ENCODE data around the gene SKAP2.

SKAP2 gene

DNA sequence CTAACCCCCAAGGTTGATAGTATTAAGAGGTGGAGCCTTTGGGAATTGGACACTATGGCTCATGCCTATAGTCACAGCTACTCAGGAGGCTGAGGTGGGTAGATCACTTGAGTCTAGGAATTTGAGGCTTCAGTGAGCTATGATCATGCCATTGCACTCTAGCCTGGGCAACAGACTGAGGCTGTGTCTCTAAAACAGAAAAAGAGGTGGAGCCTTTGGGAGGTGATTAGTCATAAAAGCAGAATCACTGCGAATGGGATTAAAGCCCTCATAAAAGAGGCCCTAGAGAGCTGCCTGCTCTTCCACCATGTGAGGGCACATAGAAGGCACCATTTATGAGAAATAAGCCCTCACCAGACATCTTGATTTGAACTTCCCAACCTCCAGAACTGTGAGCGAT lies 81.9 kb downstream of the SKAP2 start:
- DNase-seq (ENCODE audit: low spot score in 2 of 2) = peak; percentile 17 to 20
- in situ Hi-C loops (cut with MboI; ENCODE audit: low sequenced_read_pairs) = no loop called here

DNA sequence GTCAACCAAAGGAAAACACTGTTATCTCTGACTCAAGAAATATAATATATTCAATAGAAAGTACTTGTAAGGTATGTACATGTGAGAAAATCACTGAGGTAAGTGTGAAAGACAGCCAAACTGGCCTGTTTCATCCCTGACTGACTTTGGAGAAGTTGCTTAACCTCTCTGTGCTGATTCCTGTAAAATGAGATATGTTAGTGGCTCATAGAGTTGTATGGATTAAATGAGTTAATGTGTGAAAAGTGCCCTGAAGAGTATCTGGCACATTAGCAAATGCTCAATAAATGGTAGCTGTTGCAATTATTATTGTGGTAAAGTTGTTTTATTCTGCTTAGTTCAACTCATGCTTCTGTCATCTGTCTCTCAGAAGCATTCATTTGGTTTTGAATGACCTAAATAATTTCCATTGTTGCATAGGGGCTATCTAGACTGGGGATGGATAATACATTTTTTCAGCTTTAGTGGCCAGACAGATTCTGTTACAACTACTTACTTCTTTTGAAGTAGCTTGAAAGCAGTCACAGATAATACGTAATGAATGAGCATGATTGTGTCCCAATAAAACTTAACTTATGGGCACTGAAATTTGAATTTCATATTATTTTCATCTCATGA lies 84.3 kb downstream of the SKAP2 start:
- Histone ChIP-seq H3K4me3 (no peak overlapping the region), H3K4me1 (peaks cover 35% of the 10 kb centered on the region), H3K27me3 (ENCODE audit: low read depth) (no peaks in the 10 kb centered on the region), H3K9me3 (no peaks in the 10 kb centered on the region), H3K36me3 (replicated peaks) (no peaks in the 10 kb centered on the region)
- in situ Hi-C loops (cut with MboI; ENCODE audit: low sequenced_read_pairs) = no loop called here
- DNase-seq (ENCODE audit: low spot score in 2 of 2) = peak in 1 of 2 experiments; percentile 86

More for the DNA sequence above, 81.9 kb downstream of the SKAP2 start:
- Histone ChIP-seq H3K4me1 (peaks cover 43% of the 10 kb centered on the region), H3K27me3 (ENCODE audit: low read depth) (no peaks in the 10 kb centered on the region), H3K4me3 (no peak overlapping the region), H3K36me3 (replicated peaks) (no peaks in the 10 kb centered on the region), H3K9me3 (no peaks in the 10 kb centered on the region)

DNA sequence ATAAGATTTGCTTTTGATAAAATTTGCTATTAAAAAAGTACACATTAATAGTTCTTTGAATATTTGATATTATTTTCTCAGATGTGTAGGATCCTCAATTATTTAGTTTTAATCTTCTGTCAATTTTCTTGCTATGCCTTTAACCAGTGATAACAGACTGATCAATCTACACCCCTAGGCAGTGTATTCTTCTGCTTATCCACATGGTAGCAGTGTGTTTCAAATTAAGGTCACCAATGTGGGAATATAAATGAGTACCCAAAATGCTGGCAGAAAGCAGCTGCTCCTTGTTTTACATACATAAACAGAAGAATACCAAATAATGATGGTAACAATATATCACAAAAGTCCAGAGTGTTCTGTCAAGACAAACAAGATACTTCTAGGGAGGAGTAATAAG lies 87.0 kb downstream of the SKAP2 start:
- no peak for DNase-seq (ENCODE audit: low spot score in 2 of 2)
- Histone ChIP-seq H3K36me3 (replicated peaks) (no peaks in the 10 kb centered on the region), H3K27me3 (ENCODE audit: low read depth) (no peaks in the 10 kb centered on the region), H3K4me3 (no peak overlapping the region), H3K9me3 (no peaks in the 10 kb centered on the region), H3K4me1 (peaks cover 20% of the 10 kb centered on the region)
- in situ Hi-C loops (cut with MboI; ENCODE audit: low sequenced_read_pairs) = no loop called here

DNA sequence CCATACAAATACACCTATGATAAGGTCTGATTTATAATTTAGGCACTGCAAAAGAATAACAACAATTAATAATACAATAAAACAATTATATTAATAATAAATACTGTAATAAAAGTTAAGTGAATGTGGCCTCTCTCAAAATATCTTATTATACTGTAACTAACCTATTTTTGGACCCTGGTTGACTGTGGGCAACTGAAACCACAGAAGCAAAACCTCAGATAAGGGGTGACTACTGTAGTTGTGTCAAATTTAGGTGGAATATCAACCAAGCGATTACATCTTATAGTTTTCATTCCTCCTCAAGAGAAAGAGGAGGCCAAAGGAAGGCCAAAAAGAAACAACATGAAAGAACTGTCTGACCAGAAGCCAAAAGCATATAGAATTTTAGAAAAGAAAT lies 103.9 kb downstream of the SKAP2 start:
- H3K9me3 ChIP-seq = no peaks in the 10 kb centered on the region
- H3K4me1 ChIP-seq = no peaks in the 10 kb centered on the region
- no peak overlapping the region for H3K4me3 ChIP-seq
- no peak for DNase-seq (ENCODE audit: low spot score in 2 of 2)
- no peaks in the 10 kb centered on the region for H3K36me3 ChIP-seq (replicated peaks)
- in situ Hi-C loops (cut with MboI; ENCODE audit: low sequenced_read_pairs) = no loop called here
- H3K27me3 ChIP-seq (ENCODE audit: low read depth) = no peaks in the 10 kb centered on the region

DNA sequence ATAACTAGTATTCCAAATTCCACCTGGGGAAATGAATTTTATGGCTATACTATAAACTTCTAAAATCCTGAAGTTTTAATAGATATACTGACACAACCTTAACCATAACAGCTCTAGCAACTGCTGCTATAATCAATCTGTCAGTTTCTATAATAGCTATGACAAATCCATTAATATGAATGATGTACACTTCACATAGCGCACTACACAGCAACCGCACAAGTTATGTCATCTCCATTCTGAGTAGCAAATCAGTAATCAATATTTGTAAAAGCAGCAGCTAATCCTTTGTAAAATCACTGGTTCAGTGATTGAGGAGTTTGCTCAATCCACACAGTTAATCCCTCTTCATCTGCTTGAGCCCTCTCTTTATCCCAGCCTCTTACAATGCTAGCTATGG lies 105.3 kb downstream of the SKAP2 start:
- no peaks in the 10 kb centered on the region for H3K9me3 ChIP-seq
- H3K36me3 ChIP-seq (replicated peaks) = no peaks in the 10 kb centered on the region
- H3K27me3 ChIP-seq (ENCODE audit: low read depth) = no peaks in the 10 kb centered on the region
- no peaks in the 10 kb centered on the region for H3K4me1 ChIP-seq
- H3K4me3 ChIP-seq = no peak overlapping the region
- peak in 1 of 2 experiments; percentile 22 for DNase-seq (ENCODE audit: low spot score in 2 of 2)
- in situ Hi-C loops (cut with MboI; ENCODE audit: low sequenced_read_pairs) = no loop called here

DNA sequence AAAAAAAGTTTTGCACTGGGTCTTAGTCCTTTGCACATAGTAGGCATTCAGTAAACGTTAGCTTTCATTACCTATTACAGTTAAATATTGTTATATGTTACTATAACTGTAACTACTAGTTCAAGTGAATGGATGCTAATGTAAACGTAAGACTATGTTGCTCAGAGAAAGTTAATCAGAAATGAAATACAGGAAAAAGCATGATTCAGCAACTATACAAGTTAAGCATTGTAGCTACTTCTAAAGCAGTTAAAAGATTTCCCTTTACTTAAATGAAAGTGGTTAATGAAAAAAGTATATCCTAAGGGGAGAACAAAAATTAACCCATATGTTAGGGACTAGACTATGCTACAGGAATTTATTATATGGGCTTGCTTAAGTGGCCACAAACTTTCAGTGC lies 121.2 kb downstream of the SKAP2 start:
- Histone ChIP-seq H3K27me3 (ENCODE audit: low read depth) (no peaks in the 10 kb centered on the region), H3K9me3 (no peaks in the 10 kb centered on the region), H3K4me1 (no peaks in the 10 kb centered on the region), H3K36me3 (replicated peaks) (no peaks in the 10 kb centered on the region), H3K4me3 (no peak overlapping the region)
- DNase-seq (ENCODE audit: low spot score in 2 of 2) = no peak
- in situ Hi-C loops (cut with MboI; ENCODE audit: low sequenced_read_pairs) = no loop called here

DNA sequence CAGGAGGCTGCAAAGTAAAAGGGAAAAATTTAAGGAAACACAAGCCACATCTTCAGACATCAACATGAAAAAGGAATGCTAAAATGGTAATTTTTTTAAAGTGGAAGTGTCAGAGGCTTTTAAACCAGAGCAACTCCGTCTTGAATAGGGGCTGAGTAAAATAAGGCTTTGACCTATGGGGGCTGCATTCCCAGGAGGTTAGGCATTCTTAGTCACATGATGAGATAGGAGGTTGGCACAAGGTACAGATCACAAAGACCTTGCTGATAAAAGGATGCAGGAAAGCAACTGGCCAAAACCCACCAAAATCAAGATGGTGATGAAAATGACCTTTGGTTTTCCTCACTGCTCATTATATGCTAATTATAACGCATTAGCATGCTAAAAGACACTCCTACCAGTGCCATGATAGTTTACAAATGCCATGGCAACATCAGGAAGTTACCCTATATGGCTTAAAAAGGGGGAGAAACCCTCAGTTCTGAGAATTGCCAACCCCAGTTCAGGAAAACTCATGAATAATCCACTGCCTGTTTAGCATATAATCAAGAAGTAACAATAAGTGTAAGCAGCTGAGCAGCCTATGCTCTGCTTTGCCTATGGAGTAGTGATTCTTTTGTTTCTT lies 128.3 kb downstream of the SKAP2 start:
- no peak for DNase-seq (ENCODE audit: low spot score in 2 of 2)
- no peaks in the 10 kb centered on the region for H3K4me1 ChIP-seq
- no peaks in the 10 kb centered on the region for H3K27me3 ChIP-seq (ENCODE audit: low read depth)
- H3K9me3 ChIP-seq = no peaks in the 10 kb centered on the region
- no peaks in the 10 kb centered on the region for H3K36me3 ChIP-seq (replicated peaks)
- H3K4me3 ChIP-seq = no peak overlapping the region
- in situ Hi-C loops (cut with MboI; ENCODE audit: low sequenced_read_pairs) = no loop called here

DNA sequence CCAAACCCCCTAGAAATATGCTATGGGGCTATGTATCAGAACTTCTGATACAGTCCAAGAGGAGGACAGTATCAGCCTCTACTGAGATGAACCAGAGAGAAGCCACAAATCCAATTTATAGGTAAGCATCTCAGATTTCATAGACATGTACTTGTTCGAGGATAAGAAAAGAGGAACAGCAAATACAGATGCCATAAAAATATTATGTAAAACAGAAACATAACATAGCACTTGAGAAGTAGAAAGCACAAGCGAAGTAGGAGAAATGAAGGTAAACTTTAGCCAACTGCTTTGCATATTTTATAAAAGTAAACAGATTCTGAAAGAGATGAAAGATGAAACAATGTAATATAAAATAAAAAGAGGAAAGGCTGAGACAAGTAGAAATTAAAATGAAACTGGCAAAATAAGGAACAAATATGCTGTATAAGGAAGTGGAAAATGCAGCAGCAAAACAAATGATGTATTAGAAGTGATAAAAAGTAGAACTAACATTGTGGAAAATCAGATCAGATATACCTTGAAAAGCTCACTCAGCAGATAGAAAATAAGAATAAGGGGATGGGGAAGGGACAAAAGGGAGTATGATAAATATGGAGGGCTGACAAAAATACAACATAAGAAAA lies 135.1 kb downstream of the SKAP2 start:
- no peak for DNase-seq (ENCODE audit: low spot score in 2 of 2)
- H3K4me1 ChIP-seq = no peaks in the 10 kb centered on the region
- no peaks in the 10 kb centered on the region for H3K27me3 ChIP-seq (ENCODE audit: low read depth)
- H3K4me3 ChIP-seq = no peak overlapping the region
- in situ Hi-C loops (cut with MboI; ENCODE audit: low sequenced_read_pairs) = no loop called here
- no peaks in the 10 kb centered on the region for H3K36me3 ChIP-seq (replicated peaks)
- H3K9me3 ChIP-seq = no peaks in the 10 kb centered on the region

DNA sequence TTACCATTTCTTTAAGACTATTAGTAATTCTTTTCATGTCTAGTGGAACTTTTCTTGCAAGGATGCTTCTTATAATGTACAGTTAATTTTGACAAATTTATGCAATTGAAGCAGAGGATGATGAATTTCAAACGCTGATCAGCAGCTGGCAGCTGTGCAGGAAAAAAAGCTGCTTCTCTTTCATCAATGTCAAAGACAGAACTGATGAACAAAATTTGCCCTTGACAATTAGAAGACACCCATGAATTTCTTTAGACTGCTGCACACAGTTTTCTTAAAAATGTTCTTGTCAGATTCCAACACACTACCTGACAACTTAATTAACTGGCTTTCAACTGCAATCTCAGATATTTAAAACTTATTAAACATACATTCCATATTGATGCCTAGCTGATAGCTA lies 138.3 kb downstream of the SKAP2 start:
- H3K4me1 ChIP-seq = peaks cover 14% of the 10 kb centered on the region
- in situ Hi-C loops (cut with MboI; ENCODE audit: low sequenced_read_pairs) = no loop called here
- H3K36me3 ChIP-seq (replicated peaks) = no peaks in the 10 kb centered on the region
- no peak for DNase-seq (ENCODE audit: low spot score in 2 of 2)
- no peak overlapping the region for H3K4me3 ChIP-seq
- no peaks in the 10 kb centered on the region for H3K27me3 ChIP-seq (ENCODE audit: low read depth)
- no peaks in the 10 kb centered on the region for H3K9me3 ChIP-seq

DNA sequence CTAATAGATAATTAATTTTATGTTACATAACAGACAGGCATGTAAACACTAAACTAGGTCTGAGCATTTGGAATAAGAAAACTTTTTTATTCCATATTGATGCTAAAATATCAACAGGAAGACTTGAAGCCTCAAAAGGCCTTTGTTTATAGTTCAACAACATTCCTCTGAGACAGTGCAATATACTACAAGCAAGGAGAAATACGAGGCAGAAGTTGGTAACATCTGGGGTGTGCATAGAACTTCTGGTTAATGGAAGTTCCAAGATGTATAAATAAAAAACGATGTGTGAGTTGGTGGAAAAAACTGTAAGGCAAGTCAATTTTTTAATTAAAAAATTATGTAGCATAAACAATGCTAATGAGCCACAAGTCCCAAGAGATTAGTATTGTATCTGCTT lies 139.6 kb downstream of the SKAP2 start:
- Histone ChIP-seq H3K4me3 (no peak overlapping the region), H3K4me1 (peaks cover 16% of the 10 kb centered on the region), H3K27me3 (ENCODE audit: low read depth) (no peaks in the 10 kb centered on the region), H3K9me3 (no peaks in the 10 kb centered on the region), H3K36me3 (replicated peaks) (no peaks in the 10 kb centered on the region)
- DNase-seq (ENCODE audit: low spot score in 2 of 2) = no peak
- in situ Hi-C loops (cut with MboI; ENCODE audit: low sequenced_read_pairs) = no loop called here

DNA sequence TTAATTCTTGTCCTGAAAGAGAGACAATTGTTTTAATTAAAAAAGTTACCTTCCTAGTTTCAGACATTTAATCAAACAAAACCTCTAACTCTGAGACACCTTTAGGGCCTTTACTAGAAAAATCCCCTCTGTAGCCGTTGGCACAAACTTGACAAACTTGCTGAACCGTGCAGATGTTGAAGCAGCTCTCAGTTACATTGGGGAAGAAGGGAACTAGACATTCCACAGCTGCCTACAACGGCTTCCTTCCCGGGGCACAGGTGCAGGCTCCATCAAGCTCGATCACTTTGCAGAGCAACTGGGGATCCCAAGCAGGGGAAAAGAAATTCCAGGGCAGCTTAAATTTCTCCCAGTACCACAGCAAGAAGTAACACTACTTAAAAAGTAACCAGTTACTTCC lies 141.3 kb downstream of the SKAP2 start:
- H3K27me3 ChIP-seq (ENCODE audit: low read depth) = no peaks in the 10 kb centered on the region
- in situ Hi-C loops (cut with MboI; ENCODE audit: low sequenced_read_pairs) = no loop called here
- peak; percentile 29 to 54 for DNase-seq (ENCODE audit: low spot score in 2 of 2)
- no peaks in the 10 kb centered on the region for H3K36me3 ChIP-seq (replicated peaks)
- no peaks in the 10 kb centered on the region for H3K9me3 ChIP-seq
- H3K4me3 ChIP-seq = no peak overlapping the region
- peaks cover 16% of the 10 kb centered on the region for H3K4me1 ChIP-seq

DNA sequence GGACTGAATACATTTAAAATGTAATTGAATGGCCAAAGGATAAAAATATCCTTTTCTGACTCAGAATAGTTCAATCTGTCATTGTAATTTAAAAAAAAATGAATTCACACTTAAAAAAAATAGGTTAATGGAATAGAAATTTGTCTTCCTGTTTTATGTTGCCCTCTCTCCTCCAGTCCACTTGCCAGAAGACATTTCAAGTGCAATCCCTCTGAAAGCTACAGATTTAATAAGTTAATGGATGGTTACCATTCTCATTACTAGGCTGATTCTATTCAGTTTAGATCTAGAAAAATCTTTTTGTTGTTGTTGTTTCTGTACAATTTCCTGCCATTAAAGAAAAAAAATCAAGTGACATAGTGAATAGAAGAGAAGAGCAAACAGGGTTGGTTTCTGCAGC lies 142.9 kb downstream of the SKAP2 start:
- no peaks in the 10 kb centered on the region for H3K27me3 ChIP-seq (ENCODE audit: low read depth)
- in situ Hi-C loops (cut with MboI; ENCODE audit: low sequenced_read_pairs) = no loop called here
- peaks cover 16% of the 10 kb centered on the region for H3K4me1 ChIP-seq

DNA sequence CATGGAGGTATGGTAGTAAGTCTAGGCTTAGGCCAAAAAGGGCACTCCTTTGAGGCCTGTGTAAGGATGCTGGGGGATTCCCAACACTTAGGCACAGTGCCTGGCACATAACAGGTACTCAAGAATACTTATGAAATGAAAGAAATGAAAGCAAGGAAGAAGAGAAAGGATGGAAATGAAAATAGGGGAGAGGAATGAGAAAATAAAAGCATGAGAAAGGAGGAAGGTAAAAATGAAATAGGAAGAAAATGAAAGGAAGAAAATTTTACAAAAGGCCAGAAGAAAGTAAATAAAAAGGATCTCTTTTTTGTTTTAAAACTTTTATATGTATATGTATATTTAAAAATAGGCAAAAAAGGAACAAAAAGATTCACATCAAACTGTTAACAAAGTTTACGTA lies 146.3 kb downstream of the SKAP2 start:
- in situ Hi-C loops (cut with MboI; ENCODE audit: low sequenced_read_pairs) = no loop called here
- H3K9me3 ChIP-seq = no peaks in the 10 kb centered on the region
- H3K27me3 ChIP-seq (ENCODE audit: low read depth) = no peaks in the 10 kb centered on the region
- no peaks in the 10 kb centered on the region for H3K36me3 ChIP-seq (replicated peaks)
- no peak for DNase-seq (ENCODE audit: low spot score in 2 of 2)
- H3K4me1 ChIP-seq = peaks cover 16% of the 10 kb centered on the region
- no peak overlapping the region for H3K4me3 ChIP-seq

More for the DNA sequence above, 142.9 kb downstream of the SKAP2 start:
- DNase-seq (ENCODE audit: low spot score in 2 of 2) = no peak
- no peaks in the 10 kb centered on the region for H3K36me3 ChIP-seq (replicated peaks)
- no peaks in the 10 kb centered on the region for H3K9me3 ChIP-seq
- no peak overlapping the region for H3K4me3 ChIP-seq

DNA sequence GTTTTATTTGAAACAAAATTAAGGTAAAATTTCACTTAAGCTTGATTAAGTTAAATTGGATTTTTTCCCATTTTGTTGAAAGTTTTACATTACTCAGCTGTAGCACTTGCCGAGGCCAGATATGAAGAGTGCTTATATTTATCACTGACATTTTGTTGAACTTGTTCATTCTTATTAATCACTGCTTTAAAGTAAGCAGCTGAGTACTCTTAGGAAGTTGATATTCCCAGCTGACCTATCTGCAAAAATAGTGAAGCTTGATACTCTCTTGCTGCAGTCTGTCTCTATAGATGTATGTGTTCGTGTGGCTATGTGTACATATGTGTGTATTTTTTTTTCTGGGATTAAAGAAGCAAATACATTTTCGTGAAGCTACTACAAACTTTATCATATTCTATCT lies 150.0 kb downstream of the SKAP2 start:
- no peak for DNase-seq (ENCODE audit: low spot score in 2 of 2)
- Histone ChIP-seq H3K36me3 (replicated peaks) (no peaks in the 10 kb centered on the region), H3K9me3 (no peaks in the 10 kb centered on the region), H3K27me3 (ENCODE audit: low read depth) (no peaks in the 10 kb centered on the region), H3K4me1 (no peaks in the 10 kb centered on the region), H3K4me3 (no peak overlapping the region)
- in situ Hi-C loops (cut with MboI; ENCODE audit: low sequenced_read_pairs) = no loop called here
